Measurements from ENCODE around the gene LIMS1. TPM values are rescaled to one million over a fixed set of nuclear protein-coding genes. Genes with fewer than 3 reads are reported as not detected.
"Not testable (repeated sequence)": the region's sequence is repeated elsewhere in the genome, so short reads cannot be mapped to it uniquely, and the experiment has no call there.

LIMS1 gene
- total and polyA plus RNA-seq, 4 donors = 26.7 to 102 (median 90.4) TPM

GRCh38 chr2:108655270-108655669, 121.0 kb downstream of the LIMS1 start:
- WGBS, 2 donors = no CpG with 5 or more reads among the region's 13 CpGs
- DNase-seq; H3K4me3 ChIP-seq; H3K36me3 ChIP-seq (ENCODE audit: control insufficient read depth in 4 of 4, insufficient read depth in 4 of 4, low read length in 4 of 4); H3K9me3 ChIP-seq (ENCODE audit: control insufficient read depth in 4 of 4, insufficient read depth in 3 of 4, low read length in 3 of 4); H3K27me3 ChIP-seq (ENCODE audit: control insufficient read depth in 3 of 3, insufficient read depth in 3 of 3, low read length in 2 of 3); H3K9ac ChIP-seq (ENCODE audit: insufficient read depth in 1 of 2, low read length in 2 of 2); H3K4me1 ChIP-seq (ENCODE audit: control insufficient read depth in 5 of 5, insufficient read depth in 5 of 5, low read length in 5 of 5); H3K27ac ChIP-seq (ENCODE audit: low read depth in 1 of 2, low read length in 1 of 2); ATAC-seq (ENCODE audit: insufficient read depth, low FRiP score): not testable (repeated sequence)

- not testable (repeated sequence) for DNase-seq; H3K9me3 ChIP-seq (ENCODE audit: control insufficient read depth in 4 of 4, insufficient read depth in 3 of 4, low read length in 3 of 4); H3K27ac ChIP-seq (ENCODE audit: low read depth in 1 of 2, low read length in 1 of 2); ATAC-seq (ENCODE audit: insufficient read depth, low FRiP score); H3K36me3 ChIP-seq (ENCODE audit: control insufficient read depth in 4 of 4, insufficient read depth in 4 of 4, low read length in 4 of 4); H3K4me3 ChIP-seq; H3K9ac ChIP-seq (ENCODE audit: insufficient read depth in 1 of 2, low read length in 2 of 2); H3K27me3 ChIP-seq (ENCODE audit: control insufficient read depth in 3 of 3, insufficient read depth in 3 of 3, low read length in 2 of 3); H3K4me1 ChIP-seq (ENCODE audit: control insufficient read depth in 5 of 5, insufficient read depth in 5 of 5, low read length in 5 of 5)
Measured at GRCh38 chr2:108656282-108656681, 122.0 kb downstream of the LIMS1 start.

GRCh38 chr2:108657517-108657916, 123.2 kb downstream of the LIMS1 start:
- H3K27me3 ChIP-seq (ENCODE audit: control insufficient read depth in 3 of 3, insufficient read depth in 3 of 3, low read length in 2 of 3); H3K36me3 ChIP-seq (ENCODE audit: control insufficient read depth in 4 of 4, insufficient read depth in 4 of 4, low read length in 4 of 4); H3K4me3 ChIP-seq; H3K9ac ChIP-seq (ENCODE audit: insufficient read depth in 1 of 2, low read length in 2 of 2); H3K9me3 ChIP-seq (ENCODE audit: control insufficient read depth in 4 of 4, insufficient read depth in 3 of 4, low read length in 3 of 4); H3K4me1 ChIP-seq (ENCODE audit: control insufficient read depth in 5 of 5, insufficient read depth in 5 of 5, low read length in 5 of 5); DNase-seq; ATAC-seq (ENCODE audit: insufficient read depth, low FRiP score); H3K27ac ChIP-seq (ENCODE audit: low read depth in 1 of 2, low read length in 1 of 2): not testable (repeated sequence)
- 26 to 74% methylated on average over 4 of the region's 4 CpGs for WGBS, 2 donors

GRCh38 chr2:108658553-108658952, 124.3 kb downstream of the LIMS1 start:
- H3K27me3 ChIP-seq (ENCODE audit: control insufficient read depth in 3 of 3, insufficient read depth in 3 of 3, low read length in 2 of 3); H3K9ac ChIP-seq (ENCODE audit: insufficient read depth in 1 of 2, low read length in 2 of 2); ATAC-seq (ENCODE audit: insufficient read depth, low FRiP score); H3K36me3 ChIP-seq (ENCODE audit: control insufficient read depth in 4 of 4, insufficient read depth in 4 of 4, low read length in 4 of 4); H3K9me3 ChIP-seq (ENCODE audit: control insufficient read depth in 4 of 4, insufficient read depth in 3 of 4, low read length in 3 of 4); H3K27ac ChIP-seq (ENCODE audit: low read depth in 1 of 2, low read length in 1 of 2); H3K4me3 ChIP-seq; DNase-seq; H3K4me1 ChIP-seq (ENCODE audit: control insufficient read depth in 5 of 5, insufficient read depth in 5 of 5, low read length in 5 of 5): not testable (repeated sequence)
- 82 to 84% methylated on average over 6 of the region's 7 CpGs for WGBS, 2 donors

- H3K36me3 ChIP-seq (ENCODE audit: control insufficient read depth in 4 of 4, insufficient read depth in 4 of 4, low read length in 4 of 4); H3K4me1 ChIP-seq (ENCODE audit: control insufficient read depth in 5 of 5, insufficient read depth in 5 of 5, low read length in 5 of 5); H3K27me3 ChIP-seq (ENCODE audit: control insufficient read depth in 3 of 3, insufficient read depth in 3 of 3, low read length in 2 of 3); H3K9me3 ChIP-seq (ENCODE audit: control insufficient read depth in 4 of 4, insufficient read depth in 3 of 4, low read length in 3 of 4); ATAC-seq (ENCODE audit: insufficient read depth, low FRiP score); DNase-seq; H3K9ac ChIP-seq (ENCODE audit: insufficient read depth in 1 of 2, low read length in 2 of 2); H3K4me3 ChIP-seq: not testable (repeated sequence)
- WGBS, 2 donors = 71 to 100% methylated on average over 3 to 4 of the region's 4 CpGs
- peak overlapping the region in 1 of 2 donors; percentile 66 for H3K27ac ChIP-seq (ENCODE audit: low read depth in 1 of 2, low read length in 1 of 2)
Measured at GRCh38 chr2:108661493-108661892, 127.2 kb downstream of the LIMS1 start.

- 37 to 38% methylated on average over 5 of the region's 5 CpGs for WGBS, 2 donors
- H3K4me3 ChIP-seq; H3K9ac ChIP-seq (ENCODE audit: insufficient read depth in 1 of 2, low read length in 2 of 2); H3K4me1 ChIP-seq (ENCODE audit: control insufficient read depth in 5 of 5, insufficient read depth in 5 of 5, low read length in 5 of 5); H3K9me3 ChIP-seq (ENCODE audit: control insufficient read depth in 4 of 4, insufficient read depth in 3 of 4, low read length in 3 of 4); H3K27me3 ChIP-seq (ENCODE audit: control insufficient read depth in 3 of 3, insufficient read depth in 3 of 3, low read length in 2 of 3); H3K36me3 ChIP-seq (ENCODE audit: control insufficient read depth in 4 of 4, insufficient read depth in 4 of 4, low read length in 4 of 4): not testable (repeated sequence)
- peak in 1 of 3 donors; percentile 16 for DNase-seq
- peak; percentile 84 for ATAC-seq (ENCODE audit: insufficient read depth, low FRiP score)
- peak overlapping the region in 1 of 2 donors; percentile 66 for H3K27ac ChIP-seq (ENCODE audit: low read depth in 1 of 2, low read length in 1 of 2)
Measured at GRCh38 chr2:108662207-108662612, 127.9 kb downstream of the LIMS1 start.

- not testable (repeated sequence) for H3K27me3 ChIP-seq (ENCODE audit: control insufficient read depth in 3 of 3, insufficient read depth in 3 of 3, low read length in 2 of 3); ATAC-seq (ENCODE audit: insufficient read depth, low FRiP score); H3K9me3 ChIP-seq (ENCODE audit: control insufficient read depth in 4 of 4, insufficient read depth in 3 of 4, low read length in 3 of 4); H3K27ac ChIP-seq (ENCODE audit: low read depth in 1 of 2, low read length in 1 of 2); H3K9ac ChIP-seq (ENCODE audit: insufficient read depth in 1 of 2, low read length in 2 of 2); H3K36me3 ChIP-seq (ENCODE audit: control insufficient read depth in 4 of 4, insufficient read depth in 4 of 4, low read length in 4 of 4); DNase-seq; H3K4me3 ChIP-seq; H3K4me1 ChIP-seq (ENCODE audit: control insufficient read depth in 5 of 5, insufficient read depth in 5 of 5, low read length in 5 of 5)
- WGBS, 2 donors = 89 to 95% methylated on average over 2 of the region's 2 CpGs
Measured at GRCh38 chr2:108663346-108663745, 129.1 kb downstream of the LIMS1 start.

GRCh38 chr2:108664089-108664488, 129.8 kb downstream of the LIMS1 start:
- not testable (repeated sequence) for H3K9ac ChIP-seq (ENCODE audit: insufficient read depth in 1 of 2, low read length in 2 of 2); DNase-seq; H3K36me3 ChIP-seq (ENCODE audit: control insufficient read depth in 4 of 4, insufficient read depth in 4 of 4, low read length in 4 of 4); H3K27me3 ChIP-seq (ENCODE audit: control insufficient read depth in 3 of 3, insufficient read depth in 3 of 3, low read length in 2 of 3); H3K4me3 ChIP-seq; H3K27ac ChIP-seq (ENCODE audit: low read depth in 1 of 2, low read length in 1 of 2); H3K9me3 ChIP-seq (ENCODE audit: control insufficient read depth in 4 of 4, insufficient read depth in 3 of 4, low read length in 3 of 4); H3K4me1 ChIP-seq (ENCODE audit: control insufficient read depth in 5 of 5, insufficient read depth in 5 of 5, low read length in 5 of 5); ATAC-seq (ENCODE audit: insufficient read depth, low FRiP score)
- WGBS, 2 donors = 56 to 71% methylated on average over 3 of the region's 3 CpGs

- H3K9ac ChIP-seq (ENCODE audit: insufficient read depth in 1 of 2, low read length in 2 of 2); H3K27ac ChIP-seq (ENCODE audit: low read depth in 1 of 2, low read length in 1 of 2); ATAC-seq (ENCODE audit: insufficient read depth, low FRiP score); H3K9me3 ChIP-seq (ENCODE audit: control insufficient read depth in 4 of 4, insufficient read depth in 3 of 4, low read length in 3 of 4); H3K36me3 ChIP-seq (ENCODE audit: control insufficient read depth in 4 of 4, insufficient read depth in 4 of 4, low read length in 4 of 4); H3K4me3 ChIP-seq; DNase-seq; H3K27me3 ChIP-seq (ENCODE audit: control insufficient read depth in 3 of 3, insufficient read depth in 3 of 3, low read length in 2 of 3); H3K4me1 ChIP-seq (ENCODE audit: control insufficient read depth in 5 of 5, insufficient read depth in 5 of 5, low read length in 5 of 5): not testable (repeated sequence)
- WGBS, 2 donors = 43 to 83% methylated on average over 1 of the region's 1 CpG
Measured at GRCh38 chr2:108664979-108665378, 130.7 kb downstream of the LIMS1 start.

Measured in lung (tissue), 10 donors.